Coronary artery (tissue), 2 donors: ENCODE results near the gene CLPSL2.
A peak's percentile ranks its signal among the peaks of the same experiment; 100 is the strongest.

ENCODE experiments used
- DNase-seq: peaks from one replicate; pipeline ENCODE4 v3.0.0-alpha.2; 2017; ENCODE audit warnings: low spot score
- H3K27ac ChIP-seq, 2 donors: fragments of 200-600 bp; sonication (generic); one replicate each; pipeline ENCODE4 v1.5.1; 2016 to 2019
- H3K4me3 ChIP-seq: fragments of 200-600 bp; sonication (generic); 2 replicates; pipeline ENCODE4 v1.5.1; 2016; ENCODE audit warnings: mild to moderate bottlenecking, moderate library complexity
- CTCF ChIP-seq: fragments of 200-600 bp; sonication (generic); IDR thresholded peaks from one replicate; pipeline ENCODE4 v1.5.1; 2019; ENCODE audit warnings: antibody characterized with exemption

CLPSL2 gene

GRCh38 chr6:35736982-35737412, 39.4 kb upstream of the CLPSL2 start, which contains the start of gene ARMC12:
ARMC12 (plus strand) TSS chr6:35737032; CDS start chr6:35737109, 77 bp downstream.
- H3K4me3 ChIP-seq = no peak within 1 kb of the TSS
- peak within 1 kb of the TSS in 1 of 2 donors; percentile 35 for H3K27ac ChIP-seq
- no peak for DNase-seq
- no peak for TF ChIP-seq CTCF

DNA sequence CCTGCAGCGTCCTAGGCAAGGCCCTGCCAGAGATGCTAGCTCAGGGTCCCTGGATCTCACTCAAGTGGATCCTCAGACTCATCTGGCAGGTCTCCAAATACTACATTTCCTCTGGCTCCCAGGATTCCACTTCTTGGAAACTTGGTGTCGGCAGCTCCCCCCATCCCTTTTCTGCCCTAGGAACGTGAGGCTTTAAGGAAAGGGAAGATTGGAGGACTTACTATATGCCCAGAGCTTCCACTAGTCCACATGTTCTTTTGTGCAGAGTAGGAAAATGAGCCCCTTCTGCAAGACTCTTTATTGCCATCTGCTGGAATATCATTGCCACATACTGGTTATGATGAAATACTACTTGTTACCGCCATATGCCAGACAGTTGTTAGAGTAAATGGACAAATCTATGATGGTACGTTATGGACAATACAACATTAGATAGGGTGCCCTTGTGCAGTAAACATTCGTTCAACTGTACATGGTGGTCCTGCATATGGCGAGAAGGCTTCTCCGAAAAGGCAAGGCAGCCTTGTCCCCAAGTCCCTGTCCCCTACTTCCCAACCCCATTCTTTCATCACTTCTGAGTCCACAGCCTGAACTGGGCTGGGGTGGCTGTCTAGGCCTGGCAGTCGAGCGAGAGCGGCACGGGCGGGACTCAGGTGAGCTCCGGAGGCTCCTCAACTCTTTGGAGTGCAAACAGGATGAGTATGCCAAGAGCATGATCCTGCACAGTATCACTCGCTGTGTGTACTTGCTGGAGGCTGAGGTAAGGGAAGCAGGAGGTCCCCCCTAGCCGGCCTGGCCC, 38.8 kb upstream of the CLPSL2 start:
- no peak overlapping the region for H3K27ac ChIP-seq
- H3K4me3 ChIP-seq = no peak overlapping the region
- TF ChIP-seq CTCF = peak; percentile 84
- DNase-seq = no peak

GRCh38 chr6:35739645-35740524, 36.5 kb upstream of the CLPSL2 start:
- DNase-seq = no peak
- no peak for TF ChIP-seq CTCF
- no peak overlapping the region for H3K27ac ChIP-seq
- no peak overlapping the region for H3K4me3 ChIP-seq

- DNase-seq = no peak
- no peak overlapping the region for H3K27ac ChIP-seq
- no peak overlapping the region for H3K4me3 ChIP-seq
- TF ChIP-seq CTCF = no peak
Measured at GRCh38 chr6:35742842-35743241, 33.6 kb upstream of the CLPSL2 start.

GRCh38 chr6:35745509-35745908, 30.9 kb upstream of the CLPSL2 start:
- no peak for DNase-seq
- H3K27ac ChIP-seq = no peak overlapping the region
- no peak for TF ChIP-seq CTCF
- no peak overlapping the region for H3K4me3 ChIP-seq

- H3K4me3 ChIP-seq = no peak overlapping the region
- no peak for TF ChIP-seq CTCF
- no peak for DNase-seq
Measured at GRCh38 chr6:35746516-35746915, 29.9 kb upstream of the CLPSL2 start.

More at GRCh38 chr6:35746516-35746915, 29.9 kb upstream of the CLPSL2 start:
- H3K27ac ChIP-seq = no peak overlapping the region
